Measurements from ENCODE around the gene IRF6.

Gene IRF6

DNA sequence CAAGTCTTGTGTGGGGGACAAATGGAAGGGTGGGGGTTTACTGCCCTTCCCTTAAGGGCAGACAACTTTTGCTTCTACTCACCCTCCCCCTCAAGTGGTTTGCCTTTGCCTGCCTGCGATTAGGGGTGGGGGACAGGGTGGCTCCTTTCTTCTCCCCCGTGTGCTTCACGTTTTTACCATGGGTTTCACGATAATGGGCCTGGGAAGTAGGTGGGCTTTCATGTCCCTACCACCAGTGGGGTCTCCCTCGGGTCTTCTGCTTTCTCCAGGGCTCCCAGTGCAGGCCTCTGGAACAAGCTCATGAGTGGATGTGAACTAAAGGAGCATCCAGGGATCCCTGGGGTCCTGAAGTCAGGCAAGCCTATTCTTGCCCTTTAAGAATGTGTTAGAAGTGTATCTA is 43.4 kb upstream of the IRF6 start:
- TF ChIP-seq, protein P1, sequence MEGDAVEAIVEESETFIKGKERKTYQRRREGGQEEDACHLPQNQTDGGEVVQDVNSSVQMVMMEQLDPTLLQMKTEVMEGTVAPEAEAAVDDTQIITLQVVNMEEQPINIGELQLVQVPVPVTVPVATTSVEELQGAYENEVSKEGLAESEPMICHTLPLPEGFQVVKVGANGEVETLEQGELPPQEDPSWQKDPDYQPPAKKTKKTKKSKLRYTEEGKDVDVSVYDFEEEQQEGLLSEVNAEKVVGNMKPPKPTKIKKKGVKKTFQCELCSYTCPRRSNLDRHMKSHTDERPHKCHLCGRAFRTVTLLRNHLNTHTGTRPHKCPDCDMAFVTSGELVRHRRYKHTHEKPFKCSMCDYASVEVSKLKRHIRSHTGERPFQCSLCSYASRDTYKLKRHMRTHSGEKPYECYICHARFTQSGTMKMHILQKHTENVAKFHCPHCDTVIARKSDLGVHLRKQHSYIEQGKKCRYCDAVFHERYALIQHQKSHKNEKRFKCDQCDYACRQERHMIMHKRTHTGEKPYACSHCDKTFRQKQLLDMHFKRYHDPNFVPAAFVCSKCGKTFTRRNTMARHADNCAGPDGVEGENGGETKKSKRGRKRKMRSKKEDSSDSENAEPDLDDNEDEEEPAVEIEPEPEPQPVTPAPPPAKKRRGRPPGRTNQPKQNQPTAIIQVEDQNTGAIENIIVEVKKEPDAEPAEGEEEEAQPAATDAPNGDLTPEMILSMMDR (IDR thresholded peaks at IDR 0.05; ENCODE audit: low read depth, low read length) = no peak
- no peak overlapping the region for H3K4me3 ChIP-seq (replicated peaks in 1 of 2; ENCODE audit: low read depth in 2 of 2, low read length in 2 of 2)
- no peak for DNase-seq (ENCODE audit: low read depth in 2 of 2)

DNA sequence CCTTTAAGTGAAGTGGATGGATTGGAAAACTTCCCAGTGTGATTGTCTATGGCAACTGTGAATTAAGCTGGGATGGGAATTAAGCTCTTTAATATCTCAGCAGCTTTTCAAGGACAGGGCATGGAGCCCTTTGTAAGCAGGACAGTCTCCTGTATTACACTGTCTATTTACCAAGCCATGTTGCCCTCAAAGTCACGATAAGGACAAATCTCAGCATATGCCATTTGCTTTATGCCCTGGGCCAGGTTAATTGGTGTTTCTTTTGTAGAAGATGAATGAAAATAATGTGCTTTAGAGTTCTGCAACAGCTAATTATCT is 39.4 kb upstream of the IRF6 start:
- TF ChIP-seq, protein P1 (IDR thresholded peaks at IDR 0.05; ENCODE audit: low read depth, low read length) = no peak
- no peak for DNase-seq (ENCODE audit: low read depth in 2 of 2)
- no peak overlapping the region for H3K4me3 ChIP-seq (replicated peaks in 1 of 2; ENCODE audit: low read depth in 2 of 2, low read length in 2 of 2)

DNA sequence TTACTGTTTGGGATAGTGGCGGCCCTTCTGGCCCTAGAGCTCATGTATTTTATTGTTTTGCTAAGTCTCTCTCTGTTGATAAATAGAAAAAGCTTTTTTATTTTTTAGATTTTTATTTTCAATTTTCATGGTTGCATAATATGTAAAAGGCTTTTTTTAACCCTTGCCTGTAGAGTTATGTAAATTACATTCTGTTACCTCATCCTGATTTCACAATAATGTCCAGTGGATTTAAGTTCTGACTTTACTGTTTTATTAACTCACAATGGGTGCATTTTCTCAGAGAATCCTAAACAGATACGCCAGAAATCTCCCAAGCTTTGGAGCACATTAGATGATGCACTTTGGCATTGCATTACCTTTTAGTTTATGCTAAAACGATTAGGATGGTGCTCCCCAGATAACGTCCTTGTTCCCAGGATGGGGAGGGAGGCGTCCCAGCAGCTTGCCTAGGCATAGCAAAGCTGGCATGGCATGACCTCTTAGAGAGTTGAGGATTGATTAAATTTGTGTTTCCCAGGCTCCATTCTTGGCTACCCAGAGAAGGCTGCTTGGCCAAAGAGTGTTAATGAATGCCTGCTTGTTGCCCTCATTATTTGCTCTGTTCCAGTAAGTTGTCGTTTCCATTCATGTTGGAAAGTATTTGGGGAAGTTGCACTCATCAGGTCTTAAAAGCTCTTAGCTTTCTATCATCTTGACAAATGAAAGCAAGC is 38.9 kb upstream of the IRF6 start:
- DNase-seq (ENCODE audit: low read depth in 2 of 2) = peak in 1 of 2 donors; percentile 42
- no peak overlapping the region for H3K4me3 ChIP-seq (replicated peaks in 1 of 2; ENCODE audit: low read depth in 2 of 2, low read length in 2 of 2)
- TF ChIP-seq, protein P1 (IDR thresholded peaks at IDR 0.05; ENCODE audit: low read depth, low read length) = no peak

DNA sequence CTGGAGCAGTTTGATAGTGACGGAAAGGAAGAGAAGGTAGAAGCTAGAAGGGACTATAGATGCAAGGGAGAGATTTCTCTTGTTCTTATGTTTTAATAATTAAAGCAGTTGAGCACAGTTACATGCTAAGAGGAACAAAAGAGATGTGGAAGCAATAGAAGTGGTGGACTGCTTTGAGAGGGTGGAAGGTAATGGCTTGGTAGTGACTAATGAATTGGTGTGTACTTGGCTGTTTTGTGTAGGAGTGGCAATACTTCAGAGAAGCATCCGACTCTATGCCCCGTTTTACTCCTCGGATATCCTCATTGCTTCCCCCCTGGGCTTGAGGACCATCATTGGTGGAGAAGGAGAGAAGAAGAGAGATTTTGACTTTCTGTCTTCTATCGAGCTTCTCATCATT is 34.7 kb upstream of the IRF6 start:
- TF ChIP-seq, protein P1 (IDR thresholded peaks at IDR 0.05; ENCODE audit: low read depth, low read length) = no peak
- H3K4me3 ChIP-seq (replicated peaks in 1 of 2; ENCODE audit: low read depth in 2 of 2, low read length in 2 of 2) = no peak overlapping the region
- DNase-seq (ENCODE audit: low read depth in 2 of 2) = peak in 1 of 2 donors; percentile 58

DNA sequence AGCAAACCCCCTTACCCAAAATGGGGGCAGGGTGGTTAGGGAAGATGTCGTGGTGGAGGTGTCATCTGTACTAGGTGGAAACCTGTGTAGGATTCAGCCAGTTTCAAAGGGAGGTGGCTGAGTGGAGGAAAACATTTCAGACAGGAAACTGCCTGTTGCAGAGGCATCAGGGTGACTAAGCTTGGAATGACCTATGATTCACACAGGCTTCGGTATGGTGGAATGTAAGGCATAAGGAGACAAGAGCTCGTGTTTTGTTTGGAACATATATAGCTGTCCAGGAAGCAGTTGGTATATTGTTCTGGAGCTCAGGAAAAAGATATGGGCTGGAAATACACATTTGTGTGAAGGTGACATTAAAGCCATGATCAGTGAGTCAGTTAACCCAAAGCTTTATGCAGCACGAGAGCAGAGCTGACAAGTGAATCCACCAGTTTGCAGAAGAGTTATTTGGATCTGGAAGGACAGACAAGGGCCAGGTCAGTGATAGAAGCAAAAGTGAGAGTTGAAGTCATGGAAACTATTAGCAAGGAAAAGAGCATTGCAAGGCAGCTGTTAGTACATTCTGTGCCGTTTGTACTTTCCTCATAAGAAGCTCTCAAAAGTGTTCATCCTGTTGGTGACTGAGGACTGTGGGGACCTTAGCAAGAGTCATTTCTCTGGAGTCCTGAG is 34.1 kb upstream of the IRF6 start:
- peak; percentile 92 to 98 for DNase-seq (ENCODE audit: low read depth in 2 of 2)
- H3K4me3 ChIP-seq (replicated peaks in 1 of 2; ENCODE audit: low read depth in 2 of 2, low read length in 2 of 2) = peak overlapping the region in 1 of 2 donors; percentile 2
- TF ChIP-seq, protein P1 (IDR thresholded peaks at IDR 0.05; ENCODE audit: low read depth, low read length) = no peak

DNA sequence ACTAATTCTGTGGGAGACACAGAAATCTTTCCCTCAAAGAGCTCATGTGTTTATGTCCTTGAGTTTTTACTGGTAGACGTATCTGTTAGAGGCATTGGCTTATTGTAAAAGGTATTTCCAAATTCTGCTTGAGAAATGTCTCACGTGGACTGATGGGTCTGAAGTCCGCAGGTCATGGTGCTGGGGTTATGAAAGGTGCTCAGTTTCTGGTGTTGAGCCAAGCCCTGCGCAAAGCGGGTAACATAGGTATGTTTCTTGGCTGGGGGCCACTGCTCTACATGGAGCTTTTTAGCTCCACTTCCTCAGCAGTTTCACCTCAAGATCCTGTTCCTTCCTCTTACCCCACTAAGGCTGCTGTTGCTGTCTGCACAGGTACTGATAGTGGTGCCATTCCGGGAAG is 32.6 kb upstream of the IRF6 start:
- TF ChIP-seq, protein P1 (IDR thresholded peaks at IDR 0.05; ENCODE audit: low read depth, low read length) = no peak
- no peak overlapping the region for H3K4me3 ChIP-seq (replicated peaks in 1 of 2; ENCODE audit: low read depth in 2 of 2, low read length in 2 of 2)
- DNase-seq (ENCODE audit: low read depth in 2 of 2) = no peak
